GM04503 (cell line): Measurements from ENCODE around the gene ANKRD13C.
"Not testable (repeated sequence)": the region's sequence is repeated elsewhere in the genome, so short reads cannot be mapped to it uniquely, and the experiment has no call there.

Source experiments
- DNase-seq: peaks from one replicate; pipeline ENCODE4 v3.0.0-alpha.2; 2012; ENCODE audit warnings: low read depth

The ANKRD13C gene

DNA sequence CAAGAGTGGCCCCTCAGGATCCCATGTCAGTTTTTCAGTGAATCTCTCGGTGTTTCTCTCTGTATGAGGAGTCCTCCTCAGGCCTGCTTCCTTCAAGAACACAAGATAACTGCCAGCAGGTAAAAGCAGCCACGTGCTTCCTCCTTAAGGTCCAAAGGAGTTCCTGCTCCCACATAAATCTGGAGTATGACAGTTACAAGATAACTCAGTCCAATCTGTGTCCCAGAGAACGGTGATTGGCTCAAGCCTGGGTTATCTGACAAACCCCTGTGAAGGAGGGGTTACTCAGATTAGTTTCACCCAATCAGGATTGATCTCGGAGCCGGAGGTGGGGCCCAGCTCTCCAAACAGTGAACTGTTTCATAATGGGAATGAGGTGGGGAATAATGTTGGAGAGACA is 5.8 kb upstream of the ANKRD13C start:
- no peak for DNase-seq

DNA sequence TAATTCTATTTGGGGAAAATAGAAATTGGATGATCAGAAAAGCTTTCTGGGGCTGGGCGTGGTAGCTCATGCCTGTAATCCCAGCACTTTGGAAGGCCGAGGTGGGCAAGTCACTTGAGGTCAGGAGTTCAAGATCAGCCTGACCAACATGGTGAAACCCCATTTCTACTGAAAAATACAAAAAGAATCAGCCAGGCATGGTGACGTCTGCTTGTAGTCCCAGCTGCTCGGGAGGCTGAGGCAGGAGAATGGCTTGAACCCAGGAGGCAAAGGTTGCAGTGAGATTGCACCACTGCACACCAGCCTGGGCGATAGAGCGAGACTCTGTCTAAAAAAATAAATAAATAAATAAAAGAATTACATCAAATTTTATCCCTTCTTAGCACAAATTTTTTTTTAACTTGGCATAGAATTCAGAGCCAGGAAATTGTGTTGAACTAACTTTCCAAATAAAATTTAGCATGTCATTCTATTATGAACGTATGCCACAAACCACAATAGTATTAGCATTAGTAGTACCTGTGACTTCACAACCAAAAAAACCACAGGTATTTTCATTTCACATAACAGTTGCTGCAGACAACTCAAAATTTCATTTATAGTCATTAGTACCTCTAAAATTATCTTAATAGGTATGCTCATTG is 4.5 kb upstream of the ANKRD13C start:
- DNase-seq: no peak

DNA sequence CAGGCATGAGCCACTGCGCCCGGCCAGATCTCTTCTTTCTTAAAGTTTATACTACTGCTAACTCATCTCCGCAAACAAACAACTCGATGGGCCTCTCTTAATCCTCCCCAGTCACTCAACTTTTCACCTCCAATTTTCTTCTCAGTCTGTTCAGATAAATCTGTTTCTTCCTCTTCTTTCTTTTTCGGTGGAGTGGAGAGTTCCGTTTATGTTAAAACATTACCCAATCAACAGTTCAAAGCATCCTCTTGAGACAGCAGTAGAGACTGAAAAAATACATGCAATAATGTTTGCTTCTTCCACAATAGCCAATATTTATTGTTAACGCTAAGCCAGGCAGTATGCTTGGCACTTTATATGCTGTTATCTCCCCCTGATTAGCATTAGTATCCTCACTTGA is 1.4 kb upstream of the ANKRD13C start:
- no peak for DNase-seq

GRCh38 chr1:70355111-70355407 is 537 bp upstream of the ANKRD13C start:
- no peak for DNase-seq

DNA sequence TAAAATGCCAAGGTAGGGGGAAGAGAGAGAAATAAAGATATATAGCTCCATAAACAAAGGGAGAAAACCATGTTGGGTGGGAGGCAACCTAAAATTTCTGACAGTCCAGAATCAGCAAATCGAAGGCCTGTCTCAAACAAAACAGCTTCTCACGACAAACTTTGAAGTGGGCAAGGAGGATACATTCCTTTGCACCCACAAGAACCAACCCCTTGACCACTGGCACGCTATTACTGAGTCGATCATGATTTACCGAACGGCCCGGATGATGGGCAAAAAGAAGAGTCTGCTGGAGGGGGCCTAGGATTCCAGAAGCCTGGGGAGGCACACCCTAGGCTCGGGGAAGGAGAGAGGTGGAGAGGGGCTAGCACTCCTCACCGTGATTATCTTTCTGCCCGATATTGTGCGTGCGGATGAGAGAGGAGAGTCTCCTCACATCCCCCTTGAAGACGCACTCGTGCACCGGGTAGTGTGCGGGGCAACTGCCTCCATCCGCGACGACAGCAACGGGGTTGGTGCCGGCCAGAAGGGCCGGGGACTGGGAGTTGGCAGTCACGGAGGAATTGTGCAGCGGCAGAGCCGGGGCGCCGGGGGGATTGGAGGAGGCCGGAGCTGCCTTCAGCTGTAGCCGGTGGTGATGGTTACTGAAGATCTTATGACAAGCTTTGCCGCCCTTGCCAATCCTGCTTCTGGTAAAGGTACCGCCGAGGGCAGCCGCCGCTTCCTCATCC is 756 bp downstream of the ANKRD13C start:
- peak; percentile 40 for DNase-seq

DNA sequence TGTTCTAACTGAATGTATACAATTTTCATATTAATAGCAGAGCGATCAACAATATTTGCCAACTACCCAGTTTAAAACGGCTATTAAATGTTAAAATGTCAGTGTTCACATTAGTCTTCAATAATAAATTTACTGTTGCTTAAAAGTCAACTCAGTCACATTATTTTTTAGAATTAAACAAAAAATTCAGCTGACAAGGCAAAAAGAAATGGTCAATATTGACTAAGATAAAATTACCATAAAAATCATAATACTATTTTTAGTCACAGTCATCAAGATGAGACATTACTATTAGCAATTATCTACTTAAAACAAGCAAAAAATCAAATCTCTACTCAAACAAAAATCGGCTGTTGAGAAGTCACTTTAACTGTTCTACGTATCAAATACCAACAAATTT is 1.5 kb downstream of the ANKRD13C start:
- DNase-seq: no peak

DNA sequence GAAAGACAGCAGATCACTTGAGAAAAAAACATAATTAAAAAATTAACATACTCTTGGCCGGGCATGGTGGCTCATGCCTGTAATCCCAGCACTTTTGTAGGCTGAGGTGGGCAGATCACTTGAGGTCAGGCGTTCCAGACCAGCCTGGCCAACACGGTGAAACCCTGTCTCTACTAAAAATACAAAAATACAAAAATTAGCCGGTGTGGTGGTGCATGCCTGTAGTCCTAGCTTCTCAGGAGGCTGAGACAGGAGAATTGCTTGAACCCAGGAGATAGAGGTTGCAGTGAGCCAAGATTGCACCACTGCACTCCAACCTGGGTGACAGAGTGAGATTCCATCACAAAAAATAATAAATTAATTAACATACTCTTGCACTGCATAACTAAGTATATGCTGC is 4.7 kb downstream of the ANKRD13C start:
- DNase-seq: not testable (repeated sequence)

DNA sequence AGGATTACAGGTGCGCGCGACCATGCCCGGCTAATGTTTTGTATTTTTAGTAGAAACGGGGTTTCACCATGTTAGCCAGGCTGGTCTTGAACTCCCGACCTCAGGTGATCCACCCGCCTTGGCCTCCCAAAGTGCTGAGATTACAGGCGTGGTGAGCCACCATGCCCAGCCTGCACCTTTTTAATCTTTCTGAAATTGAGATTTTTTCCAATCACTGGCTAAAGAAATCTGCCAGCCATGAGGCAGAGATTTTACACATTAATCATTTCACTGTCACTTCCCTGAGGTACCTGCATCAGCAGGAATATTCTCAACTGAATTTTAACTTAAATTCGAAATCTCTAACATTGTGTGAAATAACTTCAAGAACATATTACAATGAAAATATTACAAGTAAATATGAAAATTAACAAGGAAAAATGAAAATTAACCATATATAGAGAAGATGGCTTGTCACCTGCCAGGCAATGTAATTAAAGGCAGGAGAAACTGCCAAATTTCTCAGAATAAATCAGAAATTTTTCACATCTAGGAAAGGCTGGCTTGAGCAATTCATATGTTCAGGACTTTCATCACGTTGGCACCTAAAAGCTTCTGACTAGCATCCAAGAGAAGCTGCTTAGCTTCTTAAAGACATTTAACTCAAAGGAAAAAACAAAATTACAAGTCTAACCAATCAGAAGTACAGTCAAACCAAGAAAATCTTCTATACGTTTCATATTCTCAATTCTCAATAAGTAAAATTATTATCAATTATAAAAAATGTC is 5.9 kb downstream of the ANKRD13C start:
- DNase-seq: no peak

DNA sequence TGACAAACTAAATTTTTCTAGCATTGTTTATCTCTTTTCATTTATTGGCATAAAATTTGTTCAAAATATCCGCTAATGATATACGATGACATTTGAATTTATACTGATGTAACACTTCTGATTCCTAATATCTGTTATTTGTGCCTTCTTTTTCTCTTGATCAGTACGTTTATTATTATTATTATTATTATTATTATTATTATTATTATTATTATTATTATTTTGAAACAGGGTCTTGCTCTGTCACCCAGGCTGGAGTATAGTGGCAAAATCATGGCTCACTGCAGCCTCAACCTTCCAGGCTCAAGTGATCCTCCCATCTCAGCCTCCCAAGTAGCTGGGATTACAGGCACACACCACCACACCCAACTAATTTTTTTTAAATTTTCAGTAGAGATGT is 14.9 kb downstream of the ANKRD13C start:
- not testable (repeated sequence) for DNase-seq

DNA sequence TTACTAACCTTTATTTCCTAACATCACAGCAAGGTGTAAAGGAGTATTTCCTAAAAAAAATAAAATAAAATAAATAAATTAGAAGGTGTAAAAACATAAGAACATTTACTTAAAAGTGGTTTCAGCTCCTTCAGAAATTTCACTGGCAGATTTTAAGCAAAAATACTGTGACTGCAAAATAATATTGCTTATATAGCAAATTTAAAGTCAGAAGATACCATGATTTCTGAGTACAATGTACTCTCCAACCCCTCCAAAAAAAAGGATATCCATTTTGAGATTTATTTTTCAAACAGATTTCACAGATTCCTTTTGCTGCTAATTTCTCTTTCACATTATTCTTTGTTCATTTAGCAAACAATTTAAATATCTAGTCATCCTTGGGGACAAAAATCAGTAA is 18.5 kb downstream of the ANKRD13C start:
- DNase-seq: no peak

DNA sequence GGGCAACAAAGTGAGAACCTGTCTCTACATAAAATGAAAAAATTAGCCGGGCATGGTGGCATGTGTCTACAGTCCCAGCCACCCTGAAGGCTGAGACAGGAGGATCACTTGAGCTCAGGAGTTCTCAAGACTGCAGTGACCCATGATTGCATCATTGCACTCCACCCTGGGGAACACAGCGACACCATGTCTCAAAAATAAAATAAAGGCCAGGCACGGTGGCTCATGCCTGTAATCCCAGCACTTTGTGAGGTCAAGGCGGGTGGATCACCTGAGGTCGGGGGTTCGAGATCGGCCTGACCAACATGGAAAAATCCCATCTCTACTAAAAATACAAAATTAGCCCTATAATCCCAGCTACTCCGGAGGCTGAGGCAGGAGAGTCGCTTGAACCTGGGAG is 20.1 kb downstream of the ANKRD13C start:
- no peak for DNase-seq

DNA sequence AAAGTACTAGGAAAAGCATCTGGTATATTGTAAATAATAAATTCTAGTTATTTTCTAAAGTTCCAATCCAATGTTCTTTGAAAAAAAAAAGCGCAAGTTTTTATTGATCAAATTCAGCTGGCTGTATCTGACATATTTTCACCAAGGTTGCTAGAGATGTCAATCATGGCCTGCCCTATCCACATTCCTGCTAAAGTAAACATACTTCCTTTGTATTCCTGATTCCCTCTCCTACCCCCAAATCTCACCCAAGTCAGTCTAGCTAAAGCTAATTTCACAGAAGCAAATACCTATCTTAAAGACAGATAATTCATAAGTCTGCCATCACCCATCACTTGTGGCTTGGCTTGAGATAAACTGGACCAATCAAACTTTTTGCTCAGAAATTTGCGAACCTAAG is 21.3 kb downstream of the ANKRD13C start:
- DNase-seq: no peak

- DNase-seq: peak; percentile 39
Measured at GRCh38 chr1:70331962-70332361, 22.6 kb downstream of the ANKRD13C start.

DNA sequence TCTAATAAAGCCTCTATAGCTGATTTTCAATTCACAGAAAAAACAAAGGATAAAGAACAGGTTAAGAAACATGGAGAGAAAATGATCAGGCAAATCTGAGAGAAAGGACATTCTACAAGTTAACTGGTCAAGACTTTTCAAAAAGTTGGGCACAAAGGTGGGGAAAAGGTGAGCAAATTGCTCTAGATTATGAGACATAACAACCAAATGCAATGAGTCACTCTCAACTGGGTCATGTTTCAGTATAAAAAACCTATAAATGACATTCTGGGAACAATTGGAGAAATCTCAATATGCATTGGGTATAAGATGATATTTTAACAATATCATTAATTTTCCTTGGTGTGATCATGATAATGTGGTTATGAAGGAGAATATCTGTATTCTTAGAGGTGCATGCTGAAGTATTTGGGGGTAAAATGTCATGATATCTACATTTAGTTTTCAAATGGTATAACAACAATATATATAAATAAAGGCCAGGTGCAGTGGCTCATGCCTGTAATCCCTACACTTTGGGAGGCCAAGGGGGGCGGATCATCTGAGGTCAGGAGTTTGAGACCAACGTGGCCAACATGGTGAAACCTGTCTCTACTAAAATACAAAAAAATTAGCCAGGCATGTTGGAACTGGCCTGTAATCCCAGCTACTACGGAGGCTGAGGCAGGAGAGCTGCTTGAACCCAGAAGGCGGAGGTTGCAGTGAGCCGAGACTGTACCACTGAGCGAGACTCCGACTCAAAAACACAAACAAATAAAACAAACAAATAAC is 27.0 kb downstream of the ANKRD13C start:
- DNase-seq: no peak

GRCh38 chr1:70324683-70325082 is 29.8 kb downstream of the ANKRD13C start:
- no peak for DNase-seq

- DNase-seq: peak; percentile 45
Measured at GRCh38 chr1:70319750-70320149, 34.8 kb downstream of the ANKRD13C start.

- no peak for DNase-seq
Measured at GRCh38 chr1:70318191-70318590, 36.3 kb downstream of the ANKRD13C start.

DNA sequence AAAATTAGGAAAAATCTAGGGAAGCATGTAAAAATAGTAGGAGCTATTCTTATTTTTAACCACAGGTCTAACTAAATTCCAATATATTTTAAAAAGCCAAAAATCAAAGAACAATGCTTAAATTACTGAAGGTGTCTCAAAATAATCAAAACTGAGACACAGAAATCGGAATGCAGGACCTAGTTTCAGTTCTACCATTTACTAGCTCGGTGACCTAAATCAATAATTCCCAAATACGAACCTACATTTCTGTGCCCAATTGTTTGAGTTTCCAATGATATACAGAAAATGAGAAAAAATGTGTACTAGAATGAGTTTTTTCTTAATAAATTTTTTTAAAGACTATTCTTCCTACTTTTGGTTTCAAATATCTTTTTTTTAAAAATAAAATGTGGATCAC is 37.4 kb downstream of the ANKRD13C start:
- DNase-seq: no peak

- no peak for DNase-seq
Measured at GRCh38 chr1:70315782-70316181, 38.7 kb downstream of the ANKRD13C start.

DNA sequence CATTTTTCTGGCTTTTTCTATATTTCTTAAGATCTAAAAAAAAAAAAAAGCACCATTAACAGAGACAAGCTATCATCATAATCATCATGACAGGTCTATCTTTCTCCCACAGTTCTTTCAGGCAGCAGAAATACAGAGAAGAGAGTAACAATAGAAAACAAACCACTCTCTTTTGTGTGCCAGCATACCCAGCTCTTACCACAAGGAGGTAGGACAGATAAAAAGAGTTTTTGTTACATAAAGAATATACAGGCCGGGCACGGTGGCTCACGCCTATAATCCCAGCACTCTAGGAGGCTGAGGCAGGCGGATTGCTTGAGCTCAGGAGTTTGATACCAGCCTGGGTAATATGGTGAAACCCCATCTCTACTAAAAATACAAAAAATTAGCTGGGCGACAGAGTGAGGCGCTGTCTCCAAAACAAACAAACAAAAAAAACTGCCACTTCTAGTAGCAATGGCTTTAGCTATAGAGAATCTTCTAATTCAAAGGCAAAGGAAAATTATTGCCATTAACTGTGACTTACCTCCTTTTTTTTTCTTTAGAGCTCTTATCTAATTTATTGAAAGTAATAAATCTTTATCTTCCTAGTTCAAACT is 39.7 kb downstream of the ANKRD13C start:
- no peak for DNase-seq

DNA sequence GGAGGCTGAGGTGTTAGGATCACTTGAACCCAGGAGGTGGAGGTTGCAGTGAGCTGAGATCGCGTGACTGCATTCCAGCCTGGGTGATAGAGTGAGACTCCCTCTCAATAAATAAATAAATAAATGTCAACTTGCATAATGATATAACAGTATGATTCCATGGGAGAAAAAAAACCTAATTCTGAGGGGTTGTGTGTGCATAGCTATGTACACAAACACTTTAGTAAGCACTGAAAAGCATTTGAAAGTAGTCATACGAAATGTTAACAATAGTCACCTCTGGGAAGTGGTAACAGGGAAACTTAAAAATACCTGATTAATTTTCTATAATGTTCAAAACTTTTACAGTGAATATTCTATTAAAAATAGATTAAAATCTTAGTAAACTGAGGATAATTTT is 43.2 kb downstream of the ANKRD13C start:
- no peak for DNase-seq

DNA sequence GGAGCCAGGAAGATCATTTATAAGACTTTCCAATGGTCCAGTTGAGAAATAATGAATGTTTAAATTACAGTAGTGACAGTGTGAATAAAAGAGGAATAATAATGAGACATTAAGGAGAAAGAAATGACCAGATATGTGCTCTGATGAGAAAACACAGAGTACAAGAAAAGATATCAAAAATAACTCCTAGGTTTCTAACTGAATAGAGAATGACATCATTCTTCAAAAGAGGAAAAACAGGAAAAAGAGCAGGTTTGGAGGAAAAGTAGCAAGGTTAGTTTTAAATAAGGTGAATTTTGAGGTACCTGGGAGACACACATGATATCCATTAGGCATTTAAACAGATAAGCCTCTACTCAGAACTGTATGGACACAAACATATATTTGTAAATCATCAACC is 55.0 kb downstream of the ANKRD13C start:
- no peak for DNase-seq
